K562 (cell line): ENCODE measurements around the gene INTS6.

Source experiments
- CBFB ChIP-seq: sonication (generic); formaldehyde crosslinking; IDR thresholded peaks from 2 replicates; pipeline ENCODE4 v1.4.0; 2020; ENCODE audit warnings: mild to moderate bottlenecking, missing genetic modification reagents
- CTCF ChIP-seq, 3 experiments: IDR thresholded peaks in 2 of 3; conservative IDR thresholded peaks in 1 of 3; 2 replicates each; pipeline ENCODE4 v1.5.1; 2011 to 2012; ENCODE audit warnings: low read length in 3 of 3, mild to moderate bottlenecking in 3 of 3, control low read depth in 2 of 3, improper control_type of control experiment in 1 of 3, inconsistent platforms in 1 of 3, low read depth in 1 of 3, mixed read lengths in 1 of 3, moderate library complexity in 1 of 3; ENCODE audit not compliant: insufficient read depth in 2 of 3
- FOXA1 ChIP-seq: fragments of 450-650 bp; IDR thresholded peaks from 2 replicates; pipeline ENCODE4 v1.6.1; 2016; ENCODE audit warnings: mild to moderate bottlenecking, borderline replicate concordance
- FOXK2 ChIP-seq, 2 experiments: fragments of 450-650 bp; IDR thresholded peaks in 1 of 2; conservative IDR thresholded peaks in 1 of 2; 2 replicates each; pipeline ENCODE4 v1.6.1; 2016; ENCODE audit warnings: low read depth in 2 of 2, mild to moderate bottlenecking in 1 of 2
- GABPA ChIP-seq: fragments of 200-800 bp; sonication (Bioruptor generic); conservative IDR thresholded peaks from 2 replicates; pipeline ENCODE4 v1.6.1; 2016; ENCODE audit warnings: low read depth, missing genetic modification characterization, missing compliant biosample characterization
- JUND ChIP-seq, 2 experiments: IDR thresholded peaks; 2 replicates in 1 of 2; 3 replicates in 1 of 2; pipeline ENCODE4 v1.6.1; 2011; ENCODE audit warnings: borderline replicate concordance in 2 of 2, low read depth in 2 of 2, low read length in 2 of 2, improper control_type of control experiment in 1 of 2, missing biosample characterization in 1 of 2, missing genetic modification characterization in 1 of 2, missing genetic modification reagents in 1 of 2
- KLF6 ChIP-seq: fragments of 250-450 bp; sonication (Bioruptor Pico); IDR thresholded peaks from 2 replicates; pipeline ENCODE4 v1.4.0; 2020; ENCODE audit warnings: mild to moderate bottlenecking, moderate library complexity, borderline replicate concordance
- NRF1 ChIP-seq, 2 experiments: fragments of 450-650 bp; IDR thresholded peaks in 1 of 2; conservative IDR thresholded peaks in 1 of 2; 2 replicates each; pipeline ENCODE4 v1.6.1; 2014; ENCODE audit warnings: mild to moderate bottlenecking in 2 of 2
- ZNF143 ChIP-seq: sonication (generic); formaldehyde crosslinking; IDR thresholded peaks from 2 replicates; pipeline ENCODE4 v1.9.0; 2022; ENCODE audit warnings: mild to moderate bottlenecking, missing genetic modification reagents
- ZNF282 ChIP-seq: sonication (generic); formaldehyde crosslinking; IDR thresholded peaks from 2 replicates; pipeline ENCODE4 v1.8.1; 2023; ENCODE audit warnings: missing genetic modification reagents
- TF ChIP-seq, protein P1 (sequence below): sonication (generic); formaldehyde crosslinking; IDR thresholded peaks from 2 replicates; pipeline ENCODE4 v1.9.0; 2022; ENCODE audit warnings: mild to moderate bottlenecking, missing genetic modification reagents

DNA sequence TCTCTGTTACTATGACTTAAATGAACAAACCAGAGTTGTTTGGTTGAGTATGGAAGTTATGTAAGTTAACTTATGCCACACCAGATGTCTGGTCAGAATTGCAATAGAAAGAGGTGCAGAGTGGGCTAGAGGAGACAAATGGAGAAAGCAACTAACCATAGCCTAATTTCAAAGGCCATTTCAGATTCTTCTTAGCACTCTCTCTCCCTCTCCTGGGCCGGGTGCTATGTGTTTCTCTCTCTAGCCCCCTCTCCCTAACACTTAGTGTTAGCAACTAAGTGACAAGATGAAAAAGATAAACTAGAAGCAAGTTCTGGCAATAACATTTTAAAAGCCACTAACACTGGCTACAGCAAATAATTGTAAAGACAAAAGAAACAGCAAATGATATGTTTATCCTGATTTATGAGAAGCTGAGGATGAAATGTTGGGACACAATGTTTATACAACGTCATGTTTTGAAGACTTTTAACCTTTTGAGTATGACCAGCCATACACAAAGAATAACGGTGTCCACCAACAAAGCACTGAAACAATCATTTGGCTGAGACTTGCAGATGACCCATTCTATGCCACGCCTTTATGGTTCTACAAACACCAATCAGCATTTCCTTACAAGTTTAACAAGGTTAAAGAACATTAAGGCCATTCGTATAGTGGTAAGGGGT, 94.8 kb downstream of the INTS6 start:
- no peak for TF ChIP-seq FOXK2 (conservative IDR thresholded peaks at IDR 0.05 in 1 of 2, IDR thresholded peaks at IDR 0.05 in 1 of 2; ENCODE audit: low read depth in 2 of 2)
- no peak for TF ChIP-seq JUND (IDR thresholded peaks at IDR 0.05; ENCODE audit: borderline replicate concordance, low read depth, low read length)
- TF ChIP-seq JUND (tag; IDR thresholded peaks at IDR 0.05; ENCODE audit: borderline replicate concordance, low read depth, low read length) = no peak
- TF ChIP-seq CTCF (IDR thresholded peaks at IDR 0.05 in 2 of 3, conservative IDR thresholded peaks at IDR 0.05 in 1 of 3; ENCODE audit: insufficient read depth in 2 of 3, low read depth in 1 of 3, low read length in 3 of 3) = no peak
- TF ChIP-seq, protein P1, sequence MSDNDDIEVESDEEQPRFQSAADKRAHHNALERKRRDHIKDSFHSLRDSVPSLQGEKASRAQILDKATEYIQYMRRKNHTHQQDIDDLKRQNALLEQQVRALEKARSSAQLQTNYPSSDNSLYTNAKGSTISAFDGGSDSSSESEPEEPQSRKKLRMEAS (CRISPR knock-in tag) = no peak
- no peak for TF ChIP-seq CBFB (CRISPR knock-in tag)
- no peak for TF ChIP-seq NRF1 (conservative IDR thresholded peaks at IDR 0.05 in 1 of 2, IDR thresholded peaks at IDR 0.05 in 1 of 2)
- TF ChIP-seq ZNF143 (CRISPR knock-in tag) = no peak
- no peak for TF ChIP-seq GABPA (tag)
- no peak for TF ChIP-seq KLF6
- TF ChIP-seq ZNF282 (CRISPR knock-in tag) = no peak
- no peak for TF ChIP-seq FOXA1
